Suppressor macrophage treated with lipopolysaccharide for 4 hours (primary cell): ENCODE results near the gene RFC4.

Experiments
- DNase-seq: peaks from one replicate; pipeline ENCODE4 v3.0.0-alpha.2; 2020

The RFC4 gene

DNA sequence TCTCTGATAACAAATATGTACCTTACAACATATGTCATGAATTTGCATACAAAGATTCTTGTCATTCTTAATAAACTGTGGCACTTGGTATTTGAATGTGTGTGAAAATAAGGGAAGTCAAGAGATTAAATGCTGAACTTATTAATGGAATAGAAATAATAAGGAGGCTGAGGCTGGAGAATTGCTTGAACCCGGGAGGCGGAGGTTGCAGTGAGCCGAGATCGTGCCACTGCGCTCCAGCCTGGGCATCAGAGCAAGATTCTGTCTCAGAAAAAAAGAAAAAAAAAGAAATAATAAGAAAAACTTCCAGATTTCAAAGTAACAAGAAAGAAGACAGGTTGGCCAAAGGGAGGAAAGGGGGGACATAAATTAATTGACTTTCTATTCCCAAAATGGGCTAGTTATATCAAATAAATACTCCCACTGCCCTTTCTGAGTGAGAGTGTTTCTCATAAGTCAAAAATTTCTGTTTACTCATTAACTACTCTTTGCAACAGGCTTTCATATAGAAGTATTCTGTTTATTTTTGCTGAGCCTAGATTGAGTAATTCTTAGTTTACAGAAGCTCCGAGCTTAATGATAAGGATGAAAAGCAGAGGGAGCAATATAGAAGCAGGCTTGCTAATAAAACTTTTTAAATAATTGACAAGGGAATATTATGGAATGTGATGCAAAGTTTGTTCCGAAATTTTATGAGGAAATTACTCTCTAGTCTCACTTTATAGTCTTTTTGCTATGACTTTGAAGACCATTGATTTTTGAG lies 63.5 kb downstream of the RFC4 start:
- DNase-seq, result no peak
